GM19463 (cell line): ENCODE results near the gene ZRSR2.

Source experiments
- ATAC-seq: cut with Tn5 transposase; IDR thresholded peaks from one replicate; pipeline ENCODE4 v1.9.1; 2021; ENCODE audit warnings: mild to moderate bottlenecking, moderate library complexity; ENCODE audit not compliant: unreplicated experiment

ZRSR2 gene

DNA sequence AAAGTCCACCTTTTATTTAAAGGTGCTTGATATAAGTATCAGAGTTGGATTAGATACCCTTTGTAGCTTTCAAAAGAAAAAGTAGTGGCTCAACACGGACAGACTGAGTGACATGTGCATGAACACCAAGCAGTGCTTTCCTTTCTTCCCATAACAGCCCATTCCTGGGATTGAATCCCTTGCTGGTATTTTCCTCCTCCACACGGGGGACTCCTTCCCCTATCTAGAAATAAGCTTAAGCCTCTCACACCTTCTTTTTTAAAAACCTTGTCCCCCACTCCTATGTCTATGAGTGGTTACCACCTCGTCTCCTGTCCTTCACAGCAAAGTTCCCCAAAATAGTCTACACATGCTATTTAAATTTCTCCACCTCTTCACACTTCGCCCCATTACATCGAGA lies 59.3 kb downstream of the ZRSR2 start:
- no peak for ATAC-seq

- ATAC-seq = no peak
Measured at GRCh38 chrX:15853586-15854079, 63.3 kb downstream of the ZRSR2 start.

GRCh38 chrX:15854080-15854655 lies 63.9 kb downstream of the ZRSR2 start:
- peak; percentile 31 for ATAC-seq

DNA sequence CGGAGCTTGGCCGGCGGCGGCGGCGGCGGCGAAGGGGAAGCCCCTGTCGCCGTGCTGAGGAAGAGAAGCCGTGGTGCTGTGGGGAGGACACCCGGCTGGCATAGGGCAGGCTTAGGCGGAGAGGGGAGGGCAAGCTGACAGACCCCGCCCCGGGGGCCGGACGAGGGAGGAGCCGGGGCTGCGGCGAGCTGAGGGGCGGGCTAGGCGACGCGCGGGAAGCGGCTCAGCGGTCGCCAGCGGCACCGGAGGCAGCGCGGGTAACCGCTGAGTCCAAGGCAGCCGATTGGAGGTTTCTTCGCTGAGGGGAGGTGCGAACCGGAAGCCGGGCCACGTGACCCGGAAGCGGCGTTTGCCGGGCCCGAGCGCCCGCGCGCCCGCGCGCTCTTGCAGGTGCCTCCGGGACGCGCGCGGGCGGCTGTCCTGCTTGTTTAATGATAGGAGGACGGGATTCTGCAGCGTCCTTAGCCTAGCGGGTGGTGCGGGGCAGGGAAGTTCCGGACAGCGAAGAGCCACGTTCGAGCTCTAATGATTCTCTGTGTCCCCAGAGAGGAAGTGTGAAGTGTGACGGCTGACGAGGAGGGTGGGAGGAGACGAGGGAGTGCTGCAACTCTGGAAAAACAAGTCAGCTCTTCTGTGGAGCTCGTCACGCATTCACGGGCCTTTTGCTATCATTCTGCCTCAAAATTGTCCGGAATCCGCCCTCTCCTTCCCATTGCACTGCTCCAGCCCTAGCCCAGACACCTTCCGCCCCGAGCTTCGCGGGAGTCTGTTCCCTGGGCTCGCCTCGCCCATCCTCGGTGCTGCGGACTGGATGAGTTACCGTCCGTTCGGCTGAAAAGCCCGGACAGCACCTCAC lies 64.7 kb downstream of the ZRSR2 start, which contains the start of gene AP1S2:
Gene AP1S2 (minus strand): TSS at position 102 of the 856 bp plus-strand sequence. CDS start 2,289 bp downstream, outside the sequence.
- ATAC-seq = peak; percentile 91

DNA sequence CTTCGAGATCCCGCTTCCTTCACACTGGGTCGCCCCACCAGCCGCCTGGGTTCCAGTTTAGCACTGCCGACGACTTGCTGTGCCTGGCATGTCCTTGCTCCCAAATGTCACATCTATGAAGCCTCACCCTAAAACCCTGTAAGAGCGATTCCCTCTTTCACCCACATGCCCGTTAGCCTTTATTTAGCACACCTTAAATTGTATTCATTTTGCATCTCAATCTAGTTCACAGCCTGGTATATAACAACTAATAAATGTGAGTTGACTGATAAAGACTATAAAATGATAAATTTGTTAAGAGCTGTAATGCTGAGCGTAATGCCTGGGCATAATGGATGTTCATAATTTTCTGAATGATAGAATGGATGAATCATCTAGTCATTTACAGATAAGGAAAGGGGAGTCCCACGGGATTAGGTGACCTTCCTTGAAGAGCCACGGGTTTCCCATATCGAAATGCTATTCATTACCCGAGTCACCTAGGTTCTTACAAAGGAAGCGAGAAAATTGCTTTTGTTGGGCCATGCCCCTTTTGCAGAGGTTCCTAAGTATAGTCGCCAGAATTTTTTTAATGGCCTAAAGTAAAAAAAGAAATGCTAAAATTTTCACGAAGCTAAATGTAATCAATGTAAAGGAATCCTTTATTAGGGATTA lies 65.4 kb downstream of the ZRSR2 start:
- no peak for ATAC-seq

DNA sequence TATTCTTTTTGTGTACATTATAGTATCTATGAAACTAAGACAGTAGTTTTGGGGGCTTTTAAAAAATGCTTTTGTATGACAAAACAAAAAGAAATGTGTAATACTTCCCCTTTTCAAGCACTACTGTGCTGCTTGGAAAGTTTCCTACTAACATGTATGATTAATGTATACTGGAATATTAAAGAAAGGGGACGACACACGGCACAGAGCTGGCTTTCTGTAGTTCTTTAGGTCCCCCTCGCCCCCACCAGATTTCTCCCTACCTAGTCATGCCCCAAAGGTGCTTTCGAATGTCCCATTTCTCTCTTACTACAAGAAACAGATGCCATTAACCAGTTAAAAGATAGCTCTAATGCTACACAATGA lies 65.9 kb downstream of the ZRSR2 start:
- no peak for ATAC-seq

- no peak for ATAC-seq
Measured at GRCh38 chrX:15856636-15857035, 66.4 kb downstream of the ZRSR2 start.

DNA sequence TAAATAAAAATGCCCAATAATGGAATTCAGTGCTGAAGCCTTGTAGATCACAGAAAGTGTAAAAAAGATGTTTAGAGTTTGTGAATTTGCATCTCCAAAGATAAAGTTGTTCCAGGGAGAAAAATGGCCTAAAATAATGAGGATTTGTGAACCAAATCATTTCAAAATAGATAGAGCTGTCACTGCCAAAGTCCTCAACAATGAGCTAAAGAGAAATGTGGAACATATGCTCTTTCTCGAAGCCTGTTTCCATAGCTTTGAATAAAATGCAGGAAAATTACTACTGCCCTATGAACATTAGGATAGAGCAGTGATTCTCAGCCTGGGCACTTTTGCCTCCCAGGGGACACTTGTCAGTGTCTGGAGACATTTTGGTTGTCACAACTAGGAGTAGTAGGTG lies 67.8 kb downstream of the ZRSR2 start:
- ATAC-seq = no peak

DNA sequence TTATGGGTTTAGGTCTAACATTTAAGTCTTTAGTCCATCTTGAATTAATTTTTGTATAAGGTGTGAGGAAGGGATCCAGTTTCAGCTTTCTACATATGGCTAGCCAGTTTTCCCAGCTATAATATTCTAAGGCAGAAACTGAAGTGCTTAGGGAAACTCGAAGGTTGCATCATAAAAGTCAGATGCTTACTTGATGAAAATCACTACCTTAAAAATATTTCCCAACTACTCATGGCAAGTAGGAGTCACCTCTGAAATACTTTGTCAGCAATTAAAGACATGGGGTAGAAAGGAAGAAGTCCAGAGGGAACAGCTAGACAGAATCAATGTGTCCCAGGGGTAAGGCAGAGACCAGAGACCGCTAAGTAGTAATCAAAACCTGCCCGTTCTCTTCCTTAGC lies 70.6 kb downstream of the ZRSR2 start:
- no peak for ATAC-seq

GRCh38 chrX:15864023-15864422 lies 73.7 kb downstream of the ZRSR2 start:
- no peak for ATAC-seq

DNA sequence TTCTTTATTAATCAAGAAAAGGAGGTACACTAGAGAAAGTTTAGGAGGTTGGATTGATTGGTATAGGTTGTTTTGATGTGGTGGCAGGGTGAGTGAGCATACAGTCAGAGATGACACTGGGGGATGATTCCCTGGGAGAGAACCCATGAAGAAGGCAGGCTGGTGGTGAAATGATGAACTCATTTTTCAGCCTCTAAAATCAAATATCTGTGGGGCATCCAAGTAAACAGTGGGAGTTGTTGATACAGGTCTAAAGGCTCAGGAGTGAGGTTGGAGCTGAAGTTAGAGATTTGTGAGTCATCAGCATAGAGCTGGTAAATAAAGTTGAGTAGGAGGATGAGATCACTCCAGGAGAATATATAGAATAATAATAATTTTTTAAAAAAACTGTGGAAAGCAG lies 74.3 kb downstream of the ZRSR2 start:
- no peak for ATAC-seq

DNA sequence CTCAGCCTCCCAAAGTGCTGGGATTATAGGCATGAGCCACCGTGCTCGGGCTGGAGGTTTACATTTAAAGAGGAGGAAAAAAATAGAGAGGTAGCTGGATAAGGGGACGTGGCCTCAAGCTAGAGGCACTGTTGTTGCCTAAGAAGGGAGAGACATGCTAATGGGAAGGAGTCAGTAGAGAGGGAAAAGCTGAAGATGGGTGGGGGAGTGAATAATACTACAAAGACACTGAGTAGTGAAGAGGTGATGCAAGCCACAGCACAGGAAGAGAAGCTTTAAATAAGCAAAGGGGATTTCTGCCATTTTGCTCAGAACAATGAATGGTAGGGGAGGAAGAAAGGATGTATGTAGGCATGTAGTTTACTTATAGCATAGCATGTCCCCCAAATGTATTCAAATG lies 75.9 kb downstream of the ZRSR2 start:
- no peak for ATAC-seq

DNA sequence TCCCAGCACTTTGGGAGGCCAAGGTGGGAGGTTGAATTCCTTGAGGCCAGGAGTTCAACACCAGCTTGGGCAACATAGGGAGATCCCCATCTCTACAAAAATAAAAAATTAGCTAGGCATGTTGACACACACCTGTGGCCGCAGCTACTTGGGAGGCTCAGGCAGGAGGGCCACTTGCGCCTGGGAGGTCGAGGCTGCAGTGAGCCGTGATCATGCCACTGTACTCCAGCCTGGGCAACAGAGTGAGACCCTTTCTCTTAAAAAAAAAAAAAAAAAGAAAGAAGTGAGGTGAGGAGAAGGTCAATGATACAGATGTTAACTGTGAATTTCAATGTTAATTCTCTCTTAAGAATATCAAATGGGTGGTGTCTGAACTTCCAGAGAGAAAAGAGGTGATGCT lies 79.4 kb downstream of the ZRSR2 start:
- ATAC-seq = no peak

DNA sequence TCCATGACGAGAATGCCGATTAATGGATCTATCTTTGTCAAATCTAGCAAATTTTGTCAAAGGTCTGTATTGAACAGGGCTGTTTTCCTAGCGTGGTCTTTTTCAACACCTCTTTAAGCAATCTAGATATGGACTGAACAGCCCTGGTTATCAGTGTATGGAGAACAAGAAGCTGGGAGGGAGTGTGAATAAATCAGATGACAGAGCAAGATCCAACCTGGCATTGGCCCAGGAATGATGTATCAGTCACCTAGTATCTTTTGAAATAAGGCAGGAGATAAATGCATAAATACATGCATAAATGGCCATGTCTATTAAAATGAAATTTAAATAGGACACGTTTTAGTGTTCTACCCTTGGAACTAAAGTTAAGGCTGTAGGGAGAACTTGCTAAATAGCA lies 80.0 kb downstream of the ZRSR2 start:
- ATAC-seq = no peak
